Liver (tissue), 9 donors: ENCODE data around the gene KCNJ14. TPM values are rescaled to one million over a fixed set of nuclear protein-coding genes. Genes with fewer than 3 reads are reported as not detected.

Source experiments
- DNase-seq: peaks from one replicate; pipeline ENCODE4 v3.0.0-alpha.2; 2017; ENCODE audit warnings: low spot score
- H3K27ac ChIP-seq, 2 donors: one replicate each; pipeline ENCODE4 v1.7.0; 2013; ENCODE audit warnings: inconsistent platforms in 2 of 2, low read length in 2 of 2, control low read depth in 1 of 2, low read depth in 1 of 2, mild to moderate bottlenecking in 1 of 2
- H3K27me3 ChIP-seq, 4 donors: one replicate each; pipeline versions ENCODE4 v1.6.1 to v1.7.0; 2013; ENCODE audit warnings: low read length in 3 of 4, inconsistent platforms in 1 of 4, mild to moderate bottlenecking in 1 of 4, moderate library complexity in 1 of 4; ENCODE audit not compliant: control insufficient read depth in 4 of 4, insufficient read depth in 4 of 4
- H3K36me3 ChIP-seq, 4 donors: one replicate each; pipeline versions ENCODE4 v1.6.1 to v1.7.0; 2013; ENCODE audit warnings: low read length in 3 of 4, mild to moderate bottlenecking in 3 of 4, low read depth in 1 of 4, moderate library complexity in 1 of 4; ENCODE audit not compliant: control insufficient read depth in 4 of 4, insufficient read depth in 3 of 4
- H3K4me1 ChIP-seq, 4 donors: one replicate each; pipeline versions ENCODE4 v1.6.1 to v1.7.0; 2013; ENCODE audit warnings: low read length in 3 of 4, mild to moderate bottlenecking in 3 of 4, moderate library complexity in 1 of 4; ENCODE audit not compliant: control insufficient read depth in 4 of 4, insufficient read depth in 4 of 4
- H3K4me3 ChIP-seq, 3 donors: one replicate each; pipeline versions ENCODE4 v1.6.1 to v1.7.0; 2013; ENCODE audit warnings: low read length in 3 of 3, control low read depth in 1 of 3, low read depth in 1 of 3, mild to moderate bottlenecking in 1 of 3
- H3K9ac ChIP-seq, 2 donors: one replicate each; pipeline ENCODE4 v1.7.0; 2013; ENCODE audit warnings: low read length in 2 of 2, mild to moderate bottlenecking in 2 of 2, moderate library complexity in 2 of 2, control low read depth in 1 of 2, low read depth in 1 of 2
- H3K9me3 ChIP-seq, 4 donors: one replicate each; pipeline versions ENCODE4 v1.6.1 to v1.7.0; 2013; ENCODE audit warnings: low read length in 3 of 4; ENCODE audit not compliant: control insufficient read depth in 4 of 4
- ATF3 ChIP-seq: IDR thresholded peaks from 2 replicates; pipeline ENCODE4 v1.6.1; 2016; ENCODE audit warnings: antibody characterized with exemption
- EGR1 ChIP-seq, 2 donors: IDR thresholded peaks; 2 replicates each; pipeline ENCODE4 v1.6.1; 2016 to 2018; ENCODE audit warnings: antibody characterized with exemption in 2 of 2, low read depth in 2 of 2
- FOXA1 ChIP-seq: IDR thresholded peaks from 2 replicates; pipeline ENCODE4 v1.6.1; 2016; ENCODE audit warnings: antibody characterized with exemption
- FOXA2 ChIP-seq: IDR thresholded peaks from 2 replicates; pipeline ENCODE4 v1.6.1; 2016; ENCODE audit warnings: antibody characterized with exemption
- GABPA ChIP-seq, 2 donors: IDR thresholded peaks in 1 of 2; conservative IDR thresholded peaks in 1 of 2; 2 replicates each; pipeline ENCODE4 v1.6.1; 2016; ENCODE audit warnings: antibody characterized with exemption in 2 of 2, mild to moderate bottlenecking in 1 of 2, moderate library complexity in 1 of 2
- HNF4A ChIP-seq, 2 donors: conservative IDR thresholded peaks; 2 replicates each; pipeline ENCODE4 v1.6.1; 2016; ENCODE audit warnings: antibody characterized with exemption in 2 of 2, mild to moderate bottlenecking in 2 of 2
- HNF4G ChIP-seq: IDR thresholded peaks from 2 replicates; pipeline ENCODE4 v1.6.1; 2016; ENCODE audit warnings: antibody characterized with exemption
- JUND ChIP-seq, 2 donors: IDR thresholded peaks; 2 replicates each; pipeline ENCODE4 v1.6.1; 2016; ENCODE audit warnings: antibody characterized with exemption in 2 of 2
- NR2F2 ChIP-seq: IDR thresholded peaks from 2 replicates; pipeline ENCODE4 v1.6.1; 2016; ENCODE audit warnings: antibody characterized with exemption
- RAD21 ChIP-seq, 2 donors: IDR thresholded peaks; 2 replicates each; pipeline ENCODE4 v1.6.1; 2016; ENCODE audit warnings: antibody characterized with exemption in 2 of 2, mild to moderate bottlenecking in 2 of 2
- REST ChIP-seq: IDR thresholded peaks from 2 replicates; pipeline ENCODE4 v1.6.1; 2016; ENCODE audit warnings: antibody characterized with exemption, mild to moderate bottlenecking
- RXRA ChIP-seq, 2 donors: IDR thresholded peaks; 2 replicates each; pipeline ENCODE4 v1.6.1; 2017 to 2018; ENCODE audit warnings: antibody characterized with exemption in 2 of 2, mild to moderate bottlenecking in 1 of 2
- SP1 ChIP-seq: IDR thresholded peaks from 2 replicates; pipeline ENCODE4 v1.6.1; 2018; ENCODE audit warnings: antibody characterized with exemption, mild to moderate bottlenecking
- TAF1 ChIP-seq: conservative IDR thresholded peaks from 2 replicates; pipeline ENCODE4 v1.6.1; 2016; ENCODE audit warnings: antibody characterized with exemption, mild to moderate bottlenecking
- YY1 ChIP-seq: IDR thresholded peaks from 2 replicates; pipeline ENCODE4 v1.6.1; 2016; ENCODE audit warnings: antibody characterized with exemption, mild to moderate bottlenecking
- WGBS: extraction: QIAGEN DNeasy Blood & Tissue Kit; methylation state at CpG from one replicate; pipeline ENCODE4 v1.1.7; 2013; 5-methylcytosine and 5-hydroxymethylcytosine counted together
- polyA plus RNA-seq, 2 donors: library from polyadenylated mRNA; stranded (reverse) in 1 of 2; unstranded in 1 of 2; fragments of 200-250 nt in 1 of 2; fragments of >200 nt in 1 of 2; fragmentation: Nextera tagmentation in 1 of 2; extraction: Ambion mirVana in 1 of 2; gene quantifications; one replicate each; pipeline versions ENCODE4 v1.2.1 to v1.2.3, GENCODE V29; 2013 to 2015
- total RNA-seq, 2 donors: library from RNA; depleted of rRNA; stranded (reverse); fragments of >200 nt; gene quantifications; one replicate each; pipeline ENCODE4 v1.2.3, GENCODE V29; 2014
- TF ChIP-seq, protein P1 (sequence below): fragments of 150-350 bp; IDR thresholded peaks from 2 replicates; pipeline ENCODE4 v1.5.1; 2017; ENCODE audit warnings: improper control_type of control experiment, low read depth, low read length; ENCODE audit not compliant: missing input control
- TF ChIP-seq, protein P2 (sequence below): IDR thresholded peaks from 2 replicates; pipeline ENCODE4 v1.6.1; 2016; ENCODE audit warnings: antibody characterized with exemption
- TF ChIP-seq, protein P3 (sequence below): IDR thresholded peaks from 2 replicates; pipeline ENCODE4 v1.6.1; 2016; ENCODE audit warnings: antibody characterized with exemption
- donor health status: healthy.
- donor health status: healthy.
- donor health status: healthy.
- donor health status: healthy.
- donor health status: healthy.

KCNJ14 gene
- total and polyA plus RNA-seq, 4 donors: 0.06 to 0.92 (median 0.17) TPM

DNA sequence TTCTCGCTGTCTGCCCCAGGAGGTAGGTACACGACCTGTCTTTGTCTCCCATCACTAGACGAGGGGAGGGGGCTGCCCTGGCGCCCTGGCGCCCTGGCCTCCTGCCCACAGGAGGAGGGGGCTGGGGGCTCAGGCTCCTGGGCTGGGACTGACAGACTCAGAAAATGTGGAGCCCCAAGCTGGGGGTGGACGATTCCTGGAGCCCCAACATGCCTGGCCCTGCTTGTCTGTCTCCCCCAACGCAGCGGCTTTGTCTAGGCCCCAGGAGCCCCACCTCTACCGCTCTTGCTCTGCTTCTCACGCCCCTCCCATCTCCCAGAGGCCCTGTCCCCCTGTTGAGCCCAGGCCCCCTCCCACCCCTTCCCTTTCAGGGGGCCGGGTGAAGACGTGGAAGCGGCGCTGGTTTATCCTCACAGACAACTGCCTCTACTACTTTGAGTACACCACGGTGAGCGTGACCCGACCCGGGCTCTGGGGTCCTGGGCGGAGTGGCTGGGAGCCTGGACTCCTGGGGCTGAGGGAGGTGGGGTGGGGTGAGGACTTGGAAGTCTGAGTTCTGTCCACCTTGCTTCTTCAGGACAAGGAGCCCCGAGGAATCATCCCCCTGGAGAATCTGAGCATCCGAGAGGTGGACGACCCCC is 22.4 kb downstream of the KCNJ14 start:
- H3K4me1 ChIP-seq: peaks cover 0 to 20% (median 14%) of the 10 kb centered on the region in 4 donors
- no peak for DNase-seq
- no peaks in the 10 kb centered on the region for H3K27me3 ChIP-seq
- TF ChIP-seq HNF4A (conservative IDR thresholded peaks at IDR 0.05) (no peak), GABPA (IDR thresholded peaks at IDR 0.05 in 1 of 2, conservative IDR thresholded peaks at IDR 0.05 in 1 of 2) (no peak), TAF1 (no peak), REST (no peak), EGR1 (IDR thresholded peaks at IDR 0.05; ENCODE audit: low read depth in 2 of 2) (no peak)
- TF ChIP-seq, protein P1, sequence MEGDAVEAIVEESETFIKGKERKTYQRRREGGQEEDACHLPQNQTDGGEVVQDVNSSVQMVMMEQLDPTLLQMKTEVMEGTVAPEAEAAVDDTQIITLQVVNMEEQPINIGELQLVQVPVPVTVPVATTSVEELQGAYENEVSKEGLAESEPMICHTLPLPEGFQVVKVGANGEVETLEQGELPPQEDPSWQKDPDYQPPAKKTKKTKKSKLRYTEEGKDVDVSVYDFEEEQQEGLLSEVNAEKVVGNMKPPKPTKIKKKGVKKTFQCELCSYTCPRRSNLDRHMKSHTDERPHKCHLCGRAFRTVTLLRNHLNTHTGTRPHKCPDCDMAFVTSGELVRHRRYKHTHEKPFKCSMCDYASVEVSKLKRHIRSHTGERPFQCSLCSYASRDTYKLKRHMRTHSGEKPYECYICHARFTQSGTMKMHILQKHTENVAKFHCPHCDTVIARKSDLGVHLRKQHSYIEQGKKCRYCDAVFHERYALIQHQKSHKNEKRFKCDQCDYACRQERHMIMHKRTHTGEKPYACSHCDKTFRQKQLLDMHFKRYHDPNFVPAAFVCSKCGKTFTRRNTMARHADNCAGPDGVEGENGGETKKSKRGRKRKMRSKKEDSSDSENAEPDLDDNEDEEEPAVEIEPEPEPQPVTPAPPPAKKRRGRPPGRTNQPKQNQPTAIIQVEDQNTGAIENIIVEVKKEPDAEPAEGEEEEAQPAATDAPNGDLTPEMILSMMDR: no peak
- H3K9ac ChIP-seq: no peak overlapping the region
- peaks cover 12 to 44% (median 18%) of the 10 kb centered on the region in 4 donors for H3K36me3 ChIP-seq
- no peak overlapping the region for H3K4me3 ChIP-seq
- no peak overlapping the region for H3K27ac ChIP-seq
- WGBS: 91% methylated on average over 22 of the region's 22 CpGs
- H3K9me3 ChIP-seq: no peaks in the 10 kb centered on the region

DNA sequence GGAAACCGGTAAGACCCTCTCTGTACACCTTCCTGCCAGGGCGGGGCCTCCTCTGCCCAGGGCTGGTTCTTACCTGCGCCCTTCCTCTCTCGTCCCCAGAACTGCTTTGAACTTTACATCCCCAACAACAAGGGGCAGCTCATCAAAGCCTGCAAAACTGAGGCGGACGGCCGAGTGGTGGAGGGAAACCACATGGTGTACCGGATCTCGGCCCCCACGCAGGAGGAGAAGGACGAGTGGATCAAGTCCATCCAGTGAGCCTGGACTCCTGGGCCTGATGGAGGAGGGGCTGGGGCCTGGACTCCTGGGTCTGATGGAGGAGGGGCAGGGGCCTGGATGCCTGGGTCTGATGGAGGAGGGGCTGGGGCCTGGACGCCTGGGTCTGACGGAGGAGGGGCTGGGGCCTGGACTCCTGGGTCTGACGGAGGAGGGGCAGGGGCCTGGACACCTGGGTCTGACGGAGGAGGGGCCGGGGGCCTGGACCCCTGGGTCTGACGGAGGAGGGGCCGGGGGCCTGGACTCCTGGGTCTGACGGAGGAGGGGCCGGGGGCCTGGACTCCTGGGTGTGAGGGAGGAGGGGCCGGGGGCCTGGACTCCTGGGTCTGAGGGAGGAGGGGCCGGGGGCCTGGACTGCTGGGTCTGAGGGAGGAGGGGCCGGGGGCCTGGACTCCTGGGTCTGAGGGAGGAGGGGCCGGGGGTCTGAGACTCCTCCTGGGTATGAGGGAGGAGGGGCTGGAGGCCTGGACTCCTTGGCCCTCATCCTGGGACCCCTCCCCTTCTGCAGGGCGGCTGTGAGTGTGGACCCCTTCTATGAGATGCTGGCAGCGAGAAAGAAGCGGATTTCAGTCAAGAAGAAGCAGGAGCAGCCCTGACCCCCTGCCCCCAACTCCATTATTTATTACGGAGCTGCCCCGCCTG is 23.2 kb downstream of the KCNJ14 start:
- no peak overlapping the region for H3K9ac ChIP-seq
- H3K36me3 ChIP-seq: peaks cover 12 to 38% (median 16%) of the 10 kb centered on the region in 4 donors
- peaks cover 0 to 15% (median 8%) of the 10 kb centered on the region in 4 donors for H3K4me1 ChIP-seq
- H3K4me3 ChIP-seq: no peak overlapping the region
- no peaks in the 10 kb centered on the region for H3K9me3 ChIP-seq
- WGBS: 93% methylated on average over 29 of the region's 29 CpGs
- no peak for DNase-seq
- H3K27ac ChIP-seq: no peak overlapping the region
- H3K27me3 ChIP-seq: no peaks in the 10 kb centered on the region
- TF ChIP-seq JUND (IDR thresholded peaks at IDR 0.05): no peak
- TF ChIP-seq REST: no peak
- no peak for TF ChIP-seq SP1
- TF ChIP-seq RXRA (IDR thresholded peaks at IDR 0.05): no peak
- TF ChIP-seq, protein P2, sequence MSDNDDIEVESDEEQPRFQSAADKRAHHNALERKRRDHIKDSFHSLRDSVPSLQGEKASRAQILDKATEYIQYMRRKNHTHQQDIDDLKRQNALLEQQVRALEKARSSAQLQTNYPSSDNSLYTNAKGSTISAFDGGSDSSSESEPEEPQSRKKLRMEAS: no peak
- TF ChIP-seq GABPA (IDR thresholded peaks at IDR 0.05 in 1 of 2, conservative IDR thresholded peaks at IDR 0.05 in 1 of 2): no peak
- TF ChIP-seq NR2F2: no peak
- no peak for TF ChIP-seq FOXA2
- no peak for TF ChIP-seq HNF4G
- no peak for TF ChIP-seq YY1
- TF ChIP-seq TAF1: no peak
- no peak for TF ChIP-seq ATF3
- TF ChIP-seq FOXA1: no peak
- no peak for TF ChIP-seq EGR1 (IDR thresholded peaks at IDR 0.05; ENCODE audit: low read depth in 2 of 2)
- no peak for TF ChIP-seq RAD21 (IDR thresholded peaks at IDR 0.05)
- no peak for TF ChIP-seq HNF4A (conservative IDR thresholded peaks at IDR 0.05)
- TF ChIP-seq, protein P3, sequence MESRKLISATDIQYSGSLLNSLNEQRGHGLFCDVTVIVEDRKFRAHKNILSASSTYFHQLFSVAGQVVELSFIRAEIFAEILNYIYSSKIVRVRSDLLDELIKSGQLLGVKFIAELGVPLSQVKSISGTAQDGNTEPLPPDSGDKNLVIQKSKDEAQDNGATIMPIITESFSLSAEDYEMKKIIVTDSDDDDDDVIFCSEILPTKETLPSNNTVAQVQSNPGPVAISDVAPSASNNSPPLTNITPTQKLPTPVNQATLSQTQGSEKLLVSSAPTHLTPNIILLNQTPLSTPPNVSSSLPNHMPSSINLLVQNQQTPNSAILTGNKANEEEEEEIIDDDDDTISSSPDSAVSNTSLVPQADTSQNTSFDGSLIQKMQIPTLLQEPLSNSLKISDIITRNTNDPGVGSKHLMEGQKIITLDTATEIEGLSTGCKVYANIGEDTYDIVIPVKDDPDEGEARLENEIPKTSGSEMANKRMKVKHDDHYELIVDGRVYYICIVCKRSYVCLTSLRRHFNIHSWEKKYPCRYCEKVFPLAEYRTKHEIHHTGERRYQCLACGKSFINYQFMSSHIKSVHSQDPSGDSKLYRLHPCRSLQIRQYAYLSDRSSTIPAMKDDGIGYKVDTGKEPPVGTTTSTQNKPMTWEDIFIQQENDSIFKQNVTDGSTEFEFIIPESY: no peak
